Measurements from ENCODE around the gene LPP.

LPP gene

DNA sequence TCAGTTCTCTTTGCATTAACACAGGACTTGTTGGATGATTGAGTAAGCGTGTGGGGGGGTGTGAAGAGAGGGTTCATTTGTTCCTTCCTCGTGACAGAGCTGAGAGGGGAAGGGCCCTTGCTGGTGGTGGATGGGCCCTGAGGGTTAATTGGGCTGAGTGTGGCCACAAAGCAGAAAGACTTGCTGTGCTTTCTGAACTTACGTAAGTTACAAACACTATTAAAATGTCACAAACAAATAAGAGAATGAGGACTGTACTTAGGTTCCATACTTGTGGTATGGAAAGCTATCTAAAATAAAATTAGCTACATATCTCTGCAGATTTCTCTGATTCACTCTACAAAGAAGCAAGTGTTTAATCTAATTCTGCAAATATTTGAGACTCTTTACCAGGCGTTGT, 231.3 kb downstream of the LPP start:
- no peak for DNase-seq

DNA sequence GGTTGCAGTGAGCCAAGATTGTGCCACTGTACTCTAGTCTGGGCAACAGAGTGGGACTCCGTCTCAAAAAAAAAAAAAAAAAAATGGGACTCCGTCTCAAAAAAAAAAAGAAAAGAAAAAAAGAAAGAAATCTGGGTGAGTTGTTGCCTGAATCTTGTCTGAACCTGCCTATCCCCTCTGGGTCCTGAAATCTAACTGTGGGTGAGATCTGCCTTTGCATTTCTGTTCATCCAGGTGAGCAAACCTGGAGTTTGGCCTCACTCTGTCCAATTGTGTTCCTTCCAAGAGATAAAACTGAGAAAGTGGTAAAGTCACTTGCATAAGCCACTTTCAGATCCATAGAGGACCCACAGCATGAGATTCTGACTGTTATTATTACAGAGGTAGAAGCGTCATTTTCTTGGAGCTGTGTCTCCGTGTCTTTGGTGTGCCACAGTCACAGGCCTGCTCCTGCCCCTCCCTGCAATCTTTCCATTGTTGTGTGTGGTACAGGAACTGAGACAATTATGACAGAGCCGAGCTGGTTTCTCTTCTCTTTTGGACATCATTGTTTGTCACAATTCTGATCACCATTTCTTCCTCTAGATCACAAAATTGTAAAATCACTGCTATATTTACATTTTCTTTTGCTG, 235.9 kb downstream of the LPP start:
- no peak for DNase-seq

DNA sequence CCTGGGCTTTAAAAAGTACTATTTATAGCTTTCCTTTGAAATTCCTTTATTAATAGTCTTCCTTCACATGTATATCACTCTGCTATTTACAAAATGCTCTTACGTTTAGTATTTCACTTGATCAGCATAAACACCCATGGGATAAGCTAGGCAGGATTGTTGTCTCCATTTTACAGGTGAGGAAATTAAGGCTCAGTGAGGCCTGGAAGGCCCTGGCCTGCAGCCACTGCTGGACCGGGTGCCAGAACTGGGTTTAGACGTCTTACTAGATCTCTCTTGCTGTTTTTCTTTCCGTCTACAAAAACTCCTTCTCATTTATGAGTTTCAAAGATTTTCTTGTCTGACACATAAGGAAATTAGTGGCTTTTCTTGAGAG, 236.4 kb downstream of the LPP start:
- DNase-seq = no peak

DNA sequence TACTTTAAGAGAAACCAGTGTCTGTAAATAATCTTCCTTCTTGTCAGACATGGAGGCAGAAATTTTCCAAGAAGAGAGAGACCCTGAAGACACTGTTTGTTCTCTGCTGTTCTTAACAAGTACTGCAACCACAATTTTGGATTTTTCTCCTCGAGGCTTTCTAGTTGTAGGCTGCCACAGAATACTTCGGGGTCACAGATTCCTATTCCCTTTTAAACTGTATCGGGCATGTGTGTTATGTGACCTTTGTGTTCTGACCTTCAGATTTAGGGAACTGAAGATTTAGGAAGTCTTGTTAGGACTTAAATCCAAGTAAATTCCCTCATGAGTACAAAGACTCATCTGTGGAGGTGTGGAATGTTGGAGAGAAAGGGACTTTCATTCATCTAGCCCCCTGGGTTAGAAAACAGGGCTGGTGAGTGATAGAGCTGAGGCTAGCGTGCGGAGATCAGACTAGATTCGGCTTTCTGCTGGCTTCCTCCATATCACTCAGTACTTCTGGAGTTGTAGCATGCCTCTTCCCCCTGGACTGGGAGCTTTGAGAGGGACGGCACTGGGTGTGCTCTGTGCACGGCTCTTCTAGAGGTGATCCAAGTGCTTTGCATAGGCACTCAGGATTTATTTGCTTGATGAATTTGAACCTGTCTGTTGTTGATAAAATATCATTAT, 237.0 kb downstream of the LPP start:
- DNase-seq = no peak

DNA sequence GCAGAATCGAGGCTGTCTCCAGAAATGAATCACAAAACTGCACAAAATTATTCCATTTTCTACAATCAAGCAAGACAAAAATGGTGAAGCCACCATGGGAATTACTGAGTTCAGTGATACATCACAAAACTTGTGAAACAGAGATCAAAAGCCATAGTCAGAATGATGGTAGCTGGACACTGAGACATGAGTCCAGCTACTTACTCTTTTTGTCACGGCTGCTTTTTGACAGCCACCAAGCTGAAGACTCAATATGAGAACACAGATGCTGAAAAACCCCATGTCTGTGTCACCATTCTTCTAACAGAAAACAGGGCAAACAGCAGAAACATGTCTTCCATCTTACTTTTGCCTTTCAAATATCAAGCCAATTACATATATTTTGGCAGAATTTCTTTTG, 237.6 kb downstream of the LPP start:
- no peak for DNase-seq

DNA sequence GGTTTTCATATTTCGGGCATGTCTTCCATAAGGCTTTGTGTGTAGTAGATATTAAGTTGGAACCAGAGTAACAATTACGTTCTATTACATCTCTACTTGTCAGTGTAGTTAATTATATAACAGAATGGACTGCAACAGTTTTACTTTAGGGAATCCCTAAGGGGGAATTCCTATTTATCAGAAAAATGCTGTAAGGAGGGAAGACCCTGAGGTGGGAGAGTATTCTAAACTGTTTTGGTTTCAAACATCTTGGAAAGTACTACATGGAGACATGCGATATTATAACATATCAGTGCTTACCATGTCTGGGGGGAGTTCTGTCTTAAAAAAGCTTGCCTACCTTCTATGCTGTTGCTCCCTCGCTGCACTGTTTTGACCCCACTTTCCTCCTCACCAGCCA, 238.1 kb downstream of the LPP start:
- DNase-seq = no peak

DNA sequence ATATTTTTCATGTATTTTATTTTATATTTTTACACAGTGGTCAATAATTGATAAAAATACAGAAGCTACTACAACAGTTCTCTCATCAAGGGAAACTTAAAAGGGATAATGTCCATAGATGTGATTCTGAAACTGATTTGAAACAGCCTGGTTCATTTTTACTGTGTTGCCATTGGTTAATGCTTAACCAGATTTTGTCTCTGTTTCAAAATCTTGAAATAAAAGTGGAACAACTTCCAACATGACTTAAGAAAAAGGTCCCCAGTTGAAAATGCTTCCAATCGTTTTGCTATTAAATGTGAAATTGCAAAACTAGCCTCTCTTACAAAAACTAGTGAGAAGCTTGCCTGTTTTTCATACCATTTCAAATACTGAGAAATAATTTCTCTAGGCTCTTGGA, 240.7 kb downstream of the LPP start:
- DNase-seq = no peak

DNA sequence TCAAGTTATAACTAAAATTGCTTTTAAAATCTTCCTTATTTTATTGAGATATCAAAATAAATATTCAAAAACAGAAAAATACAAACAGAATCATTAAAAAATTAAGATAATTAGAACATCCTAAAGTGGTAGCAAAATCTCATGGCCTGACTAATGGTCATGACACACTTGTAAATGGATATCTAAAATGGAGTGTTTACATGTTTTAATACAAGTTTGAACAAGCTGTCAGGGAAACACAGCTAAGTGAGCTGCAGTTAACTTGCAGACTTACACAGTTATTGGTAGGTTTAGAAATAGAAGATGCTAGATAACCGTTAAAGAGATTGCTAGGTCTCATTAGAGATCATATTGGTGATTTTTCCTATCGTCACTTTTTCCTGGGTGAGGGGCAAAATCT, 242.3 kb downstream of the LPP start:
- no peak for DNase-seq

DNA sequence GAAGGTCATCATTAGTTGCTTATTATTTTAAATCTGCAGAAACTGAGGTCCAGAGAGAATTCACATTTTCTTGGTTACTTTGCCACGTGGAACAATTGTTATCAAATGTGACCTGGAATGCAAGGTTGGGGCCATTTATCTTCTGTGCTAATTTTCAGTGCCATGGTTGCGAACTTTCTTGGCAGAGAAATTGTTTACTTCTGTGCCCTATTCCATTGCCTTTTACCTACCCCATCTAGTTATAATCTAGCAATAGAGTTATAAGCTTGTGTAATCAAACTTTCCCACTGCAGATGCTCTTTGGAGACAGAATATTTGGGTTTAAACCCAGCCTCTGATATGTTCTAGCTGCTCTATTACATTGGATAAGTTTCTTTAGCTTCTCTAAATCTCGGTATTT, 242.9 kb downstream of the LPP start:
- DNase-seq = no peak

DNA sequence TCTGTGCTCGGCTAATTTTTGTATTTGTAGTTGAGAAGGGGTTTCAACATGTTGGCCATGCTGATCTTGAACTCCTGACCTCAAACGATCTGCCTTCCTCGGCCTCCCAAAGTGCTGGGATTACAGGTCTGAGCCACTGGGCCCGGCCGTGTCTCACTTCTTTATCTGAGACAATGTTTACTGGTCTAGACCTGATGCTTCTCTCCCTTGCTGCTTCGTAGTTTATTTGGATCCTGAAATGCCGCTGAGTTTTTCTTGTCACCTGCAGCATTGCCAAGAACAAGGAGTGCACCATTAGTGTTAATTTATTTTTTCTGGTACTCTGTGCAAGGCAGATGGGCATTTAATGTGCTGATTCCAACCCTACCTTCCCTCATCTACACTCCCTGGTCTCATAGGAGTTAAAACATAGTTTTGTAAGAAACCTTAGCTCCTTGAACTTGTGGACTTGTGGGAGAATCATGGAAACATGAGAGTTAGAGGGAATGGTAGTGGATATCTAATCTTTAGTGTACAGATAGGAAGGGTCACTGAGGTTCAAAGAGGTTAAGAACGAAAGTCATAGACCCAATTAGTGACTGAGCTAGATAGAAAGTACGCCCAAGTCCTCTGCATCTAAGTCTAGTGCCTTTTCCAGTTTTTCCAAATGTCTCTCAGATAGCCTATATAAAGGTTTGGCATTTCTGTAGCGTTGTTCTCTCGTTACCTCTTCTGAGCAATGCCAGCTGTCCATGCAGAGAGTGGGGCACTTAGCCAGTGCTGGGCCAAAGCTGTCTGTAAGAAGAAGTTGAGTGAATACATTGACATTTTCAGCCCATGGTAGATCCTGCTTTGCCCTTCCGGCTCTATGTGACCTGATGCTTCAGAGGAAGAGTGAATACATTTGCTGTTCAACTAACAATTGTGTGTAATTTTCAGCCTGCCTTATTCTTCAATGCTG, 244.1 kb downstream of the LPP start:
- DNase-seq = no peak

DNA sequence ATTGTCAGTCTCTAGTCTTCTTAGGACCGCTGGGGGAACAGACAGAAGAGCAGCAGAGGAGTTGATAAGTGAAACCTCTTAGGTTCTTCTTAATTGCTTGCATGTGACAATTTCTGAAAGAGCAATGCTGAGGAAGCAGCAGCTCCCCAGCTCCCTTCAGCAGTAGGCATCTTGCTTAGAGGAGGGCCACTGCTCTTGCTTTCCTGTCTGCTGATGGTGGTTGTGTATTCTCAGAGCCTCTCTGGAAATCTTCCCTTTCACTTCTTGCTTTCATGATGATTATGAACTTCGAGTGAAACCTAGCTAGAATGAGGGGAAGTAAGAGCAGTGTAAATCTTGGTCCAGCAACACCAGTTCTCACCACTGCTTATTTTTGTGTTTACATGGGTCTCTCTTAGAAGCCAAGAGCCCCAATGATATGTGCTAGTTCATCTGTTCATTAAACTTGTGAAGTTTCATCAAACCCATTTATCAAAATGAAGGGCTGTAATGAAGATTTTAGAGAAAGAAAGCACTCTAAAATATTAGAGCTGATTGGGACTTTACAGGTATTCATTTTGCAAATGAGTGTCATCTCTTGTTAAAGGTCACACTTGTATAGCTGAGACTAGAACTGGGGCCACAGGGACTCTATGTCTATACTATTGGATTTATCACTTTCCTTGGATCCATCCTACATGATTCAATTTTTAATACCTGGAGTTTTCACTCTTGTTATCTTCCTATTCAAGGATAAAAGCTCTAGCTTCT, 246.7 kb downstream of the LPP start:
- DNase-seq = no peak

DNA sequence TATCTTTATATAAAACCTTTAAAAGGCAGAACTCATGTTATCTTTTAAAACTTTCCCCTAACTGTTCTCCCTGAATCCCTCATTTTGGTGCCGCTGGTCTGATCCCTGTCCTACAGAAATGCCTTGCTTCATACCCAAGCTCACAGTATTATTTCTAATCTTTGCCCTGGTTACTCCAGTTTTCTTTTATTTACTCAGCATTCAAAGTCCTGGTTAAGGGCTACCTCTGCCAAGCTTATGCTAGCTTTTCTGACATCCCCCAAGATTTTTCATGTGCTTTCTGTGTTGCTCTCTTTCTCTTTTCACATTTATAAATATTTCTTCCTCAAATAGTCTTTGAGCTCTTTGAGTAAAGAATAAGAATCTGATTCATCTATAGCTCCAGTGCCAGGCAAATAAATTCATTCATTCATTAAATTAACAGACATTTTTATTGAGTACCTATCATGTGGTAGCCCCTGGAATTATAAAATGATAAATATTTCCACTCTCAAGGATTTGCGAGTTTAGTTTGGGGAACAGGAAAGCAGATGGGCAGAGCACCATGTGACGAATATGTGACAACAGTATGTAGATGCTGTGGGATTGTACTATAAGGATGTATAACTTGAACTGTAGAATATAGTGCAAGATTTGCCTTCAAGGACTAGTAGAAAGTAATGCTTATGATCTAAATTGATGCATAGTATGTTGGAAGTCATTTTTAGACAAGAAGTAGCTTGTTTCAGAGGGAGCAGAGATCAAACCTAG, 247.5 kb downstream of the LPP start:
- DNase-seq = no peak

DNA sequence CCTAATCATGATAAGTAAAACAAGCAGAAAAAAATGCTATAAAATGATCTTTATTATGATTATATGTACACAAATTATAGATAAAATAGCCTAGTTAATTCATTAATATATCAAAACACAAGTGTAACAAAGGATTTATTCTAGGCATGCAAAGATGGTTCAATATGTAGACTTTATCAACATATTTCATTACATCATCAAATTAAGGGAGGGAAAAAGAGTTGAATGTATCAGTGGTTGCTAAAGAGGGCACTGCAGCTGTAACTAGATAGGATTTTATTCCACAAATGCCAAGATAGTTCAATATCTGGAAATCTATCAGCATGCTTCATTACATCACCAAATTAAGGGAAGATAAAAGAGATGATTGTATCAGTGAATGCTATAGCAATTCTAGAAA, 248.3 kb downstream of the LPP start:
- no peak for DNase-seq

DNA sequence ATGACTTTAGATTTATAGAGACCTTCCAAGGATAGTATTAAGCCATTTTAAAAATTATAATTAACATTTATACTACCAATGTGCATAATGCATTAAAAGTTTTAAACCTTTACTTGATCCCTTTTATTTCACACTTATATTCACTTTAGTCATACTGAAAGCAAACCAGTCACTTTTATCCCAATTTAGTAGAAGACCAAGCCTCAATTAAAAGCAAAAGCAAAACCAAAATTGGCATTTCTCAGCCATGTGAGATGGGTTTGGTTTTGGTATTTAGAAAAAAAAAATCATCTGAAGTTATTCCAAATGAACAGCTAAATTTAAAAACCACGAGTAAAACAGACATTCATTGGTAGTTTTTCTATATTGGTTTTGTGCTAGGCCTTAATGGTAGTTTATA, 249.4 kb downstream of the LPP start:
- DNase-seq = no peak

DNA sequence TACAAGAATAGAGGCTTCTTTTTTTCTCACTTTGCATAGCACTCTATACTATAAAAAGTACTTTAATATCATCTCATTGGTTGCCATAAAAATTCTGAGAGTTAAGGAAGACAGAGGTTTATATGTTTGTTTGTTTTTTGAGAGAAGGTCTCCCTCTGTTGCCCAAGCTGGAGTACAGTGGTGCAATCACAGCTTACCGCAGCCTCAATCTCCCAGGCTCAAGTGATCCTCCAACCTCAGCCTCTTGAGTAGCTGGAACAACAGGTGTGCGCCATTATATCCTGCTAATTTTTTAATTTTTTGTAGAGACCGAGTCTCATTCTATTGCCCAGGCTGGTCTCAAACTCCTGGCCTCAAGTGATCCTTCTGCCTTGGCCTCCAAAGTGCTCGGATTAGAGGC, 250.2 kb downstream of the LPP start:
- no peak for DNase-seq

DNA sequence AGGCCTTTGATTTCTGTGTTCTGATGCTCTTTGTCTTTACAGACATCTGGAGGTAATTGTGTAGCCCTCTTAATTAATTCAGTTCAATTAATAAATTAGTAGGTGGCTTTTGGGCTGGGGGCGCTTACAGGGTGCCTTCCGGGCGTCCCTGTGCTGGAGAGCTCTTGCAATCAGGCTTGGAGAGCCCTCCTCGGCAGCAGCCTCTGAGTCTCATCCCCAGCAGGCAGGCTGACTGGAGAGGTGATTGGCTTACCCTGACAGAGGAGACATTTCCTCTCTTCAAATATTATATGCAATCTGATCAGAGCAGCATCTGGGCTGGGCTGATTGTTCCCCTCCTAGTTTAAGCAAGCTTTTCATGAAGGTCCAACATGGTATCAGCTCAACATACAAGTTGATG, 250.7 kb downstream of the LPP start:
- DNase-seq = no peak

DNA sequence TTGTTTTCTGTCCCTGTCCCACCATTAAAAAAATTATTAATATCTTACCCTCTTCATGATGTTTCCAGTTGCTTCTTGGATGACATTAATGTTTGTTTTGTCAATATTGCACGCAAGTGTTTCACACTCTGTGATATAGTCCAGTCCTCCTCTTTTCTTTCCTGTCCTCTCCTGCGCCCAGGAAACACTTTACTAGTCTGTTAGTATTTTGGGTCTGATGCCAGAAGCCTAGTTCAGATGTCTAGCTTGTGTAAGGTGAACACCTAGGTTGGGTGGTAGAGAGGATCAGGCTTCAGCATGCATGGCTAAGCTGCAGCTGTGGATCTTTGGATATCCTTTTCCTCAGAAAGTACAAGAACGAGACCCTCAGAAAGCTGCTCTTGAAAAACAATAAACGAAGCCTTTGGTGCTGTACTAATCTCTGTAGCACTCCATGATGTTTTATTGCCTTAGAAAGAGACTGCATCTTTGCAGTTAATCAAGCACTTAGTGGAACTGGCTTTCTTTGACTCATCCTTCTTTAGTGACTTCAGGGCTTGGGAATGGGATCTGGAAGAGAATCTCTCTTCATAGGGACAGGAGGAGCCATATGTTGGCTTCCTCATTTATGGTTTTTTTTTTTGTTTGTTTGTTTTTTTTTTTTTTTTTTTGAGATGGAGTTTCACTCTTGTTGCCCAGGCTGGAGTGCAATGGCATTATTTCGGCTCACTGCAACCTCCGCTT, 253.4 kb downstream of the LPP start:
- DNase-seq = no peak

DNA sequence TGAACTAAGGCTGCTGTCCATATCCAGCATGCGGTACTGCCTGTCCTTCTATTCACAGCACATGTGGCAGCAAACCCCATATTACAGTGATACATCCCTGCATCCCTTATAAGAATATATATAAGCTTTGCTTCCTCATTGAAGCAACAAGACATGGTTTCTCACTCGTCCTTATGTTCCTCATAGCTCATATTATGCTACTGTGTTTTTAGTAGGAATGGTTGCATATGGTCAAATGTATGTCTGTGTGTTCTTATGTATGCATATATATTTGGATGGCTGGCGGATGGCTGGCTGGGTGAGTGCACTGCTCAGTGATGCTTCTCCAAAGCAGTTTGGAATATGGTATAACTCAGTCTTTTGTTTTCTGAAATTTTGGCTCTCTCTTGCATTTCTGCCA, 254.9 kb downstream of the LPP start:
- DNase-seq = no peak

DNA sequence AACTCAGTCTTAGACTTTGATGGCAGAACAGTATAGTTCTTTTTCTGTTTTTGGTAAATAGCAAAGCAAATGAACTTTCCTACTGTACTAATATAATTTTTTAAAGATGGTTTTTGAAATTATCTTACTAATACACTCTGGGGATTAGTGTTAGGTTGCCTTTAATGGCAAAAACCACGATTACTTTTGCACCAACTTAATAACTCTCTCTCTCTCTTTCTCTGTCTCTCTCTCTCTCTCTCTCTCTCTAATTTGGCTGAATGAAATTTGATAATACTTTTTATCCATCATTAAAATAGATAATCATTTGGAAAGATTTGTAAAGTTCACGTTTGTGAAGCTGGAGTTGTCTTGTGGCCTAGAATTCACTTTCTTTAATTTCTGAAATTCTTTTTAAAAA, 257.8 kb downstream of the LPP start:
- DNase-seq = no peak

DNA sequence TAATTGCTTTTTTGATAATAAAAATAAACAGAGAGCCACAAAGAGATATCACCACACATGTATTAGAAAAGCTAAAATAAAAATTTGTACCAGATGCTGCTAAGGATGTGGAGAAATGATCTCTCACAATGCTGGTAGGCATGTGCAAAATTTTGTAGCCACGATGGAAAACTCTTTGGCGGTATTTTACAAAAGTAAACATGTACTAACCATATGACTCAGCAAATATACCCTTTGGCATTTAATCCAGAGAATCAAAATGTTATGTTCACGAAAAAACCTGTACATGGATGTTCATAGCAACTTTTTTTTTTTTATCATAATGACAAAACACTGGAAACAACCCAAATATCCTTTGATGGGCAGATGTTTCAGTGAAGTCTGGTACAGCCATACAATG, 261.2 kb downstream of the LPP start:
- DNase-seq = no peak

DNA sequence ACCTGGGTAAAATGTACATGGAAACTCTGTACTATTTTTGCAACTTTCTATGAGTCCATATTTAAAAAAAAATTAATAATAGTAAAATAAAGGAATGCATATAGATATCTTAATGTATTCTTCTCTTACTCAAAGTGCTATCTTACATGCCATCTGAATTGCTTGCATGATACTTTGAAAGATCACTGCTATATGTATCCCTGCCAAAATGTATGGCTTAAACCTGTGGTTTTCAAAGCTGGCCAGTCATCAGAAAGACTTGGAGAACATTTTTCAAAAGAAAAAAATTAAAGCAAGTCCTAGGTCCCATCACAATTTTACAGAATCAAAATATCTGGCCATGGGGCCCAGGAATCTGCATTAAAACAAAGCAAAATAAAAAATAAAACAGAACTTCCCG, 262.1 kb downstream of the LPP start:
- DNase-seq = no peak

DNA sequence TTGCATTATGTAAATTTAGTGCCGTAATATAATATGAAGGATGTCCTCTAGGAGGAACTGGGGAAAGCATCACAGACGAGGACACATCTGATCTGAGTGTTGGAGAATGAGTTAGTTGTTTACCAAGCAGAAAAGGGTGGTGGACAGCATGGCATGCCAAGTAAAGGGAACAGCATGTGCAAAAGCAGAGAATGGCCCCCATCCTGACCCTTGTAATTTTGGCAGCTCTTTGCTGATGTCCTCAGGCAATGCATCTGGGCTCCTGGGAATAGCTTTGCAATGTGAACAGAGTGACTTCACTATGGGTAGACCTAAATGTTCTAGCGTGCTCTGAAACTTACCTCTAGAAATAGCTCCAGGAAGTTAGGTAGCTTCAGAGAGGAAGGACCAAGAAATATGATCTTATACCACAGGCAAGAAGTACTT, 263.3 kb downstream of the LPP start:
- DNase-seq = no peak

Measured in DMS79 treated with DMSO at 0.1 percent for 48 hours (cell line).